IPS-15b (cell line): ENCODE measurements around the gene CYB5B.

Experiments used
- H3K27me3 ChIP-seq: one replicate; pipeline ENCODE4 v1.6.1; 2013; ENCODE audit warnings: low read length; ENCODE audit not compliant: control insufficient read depth, insufficient read depth
- H3K36me3 ChIP-seq: one replicate; pipeline ENCODE4 v1.6.1; 2013; ENCODE audit warnings: low read length; ENCODE audit not compliant: control insufficient read depth, insufficient read depth
- H3K4me1 ChIP-seq: one replicate; pipeline ENCODE4 v1.6.1; 2013; ENCODE audit warnings: mild to moderate bottlenecking, low read length; ENCODE audit not compliant: control insufficient read depth, insufficient read depth
- H3K4me3 ChIP-seq: one replicate; pipeline ENCODE4 v1.5.1; 2013; ENCODE audit warnings: low read depth, low read length
- H3K9ac ChIP-seq: one replicate; pipeline ENCODE4 v1.6.1; 2013; ENCODE audit warnings: low read depth, mild to moderate bottlenecking, low read length
- H3K9me3 ChIP-seq: one replicate; pipeline ENCODE4 v1.6.1; 2013; ENCODE audit warnings: mild to moderate bottlenecking, low read length; ENCODE audit not compliant: control insufficient read depth, insufficient read depth

CYB5B gene

GRCh38 chr16:69497876-69498596, 73.6 kb downstream of the CYB5B start:
- no peaks in the 10 kb centered on the region for H3K27me3 ChIP-seq
- no peaks in the 10 kb centered on the region for H3K36me3 ChIP-seq
- peaks cover 8% of the 10 kb centered on the region for H3K4me1 ChIP-seq
- no peaks in the 10 kb centered on the region for H3K9me3 ChIP-seq
- no peak overlapping the region for H3K9ac ChIP-seq
- H3K4me3 ChIP-seq: no peak overlapping the region

- peaks cover 8% of the 10 kb centered on the region for H3K4me1 ChIP-seq
- no peaks in the 10 kb centered on the region for H3K9me3 ChIP-seq
- H3K4me3 ChIP-seq: no peak overlapping the region
- no peaks in the 10 kb centered on the region for H3K36me3 ChIP-seq
- H3K9ac ChIP-seq: no peak overlapping the region
- H3K27me3 ChIP-seq: no peaks in the 10 kb centered on the region
Measured at GRCh38 chr16:69498926-69499325, 74.5 kb downstream of the CYB5B start.

GRCh38 chr16:69499541-69500230, 75.3 kb downstream of the CYB5B start:
- Histone ChIP-seq H3K9me3 (no peaks in the 10 kb centered on the region), H3K36me3 (no peaks in the 10 kb centered on the region), H3K4me3 (no peak overlapping the region), H3K4me1 (peaks cover 8% of the 10 kb centered on the region), H3K27me3 (no peaks in the 10 kb centered on the region), H3K9ac (no peak overlapping the region)

GRCh38 chr16:69500496-69500895, 76.1 kb downstream of the CYB5B start:
- no peaks in the 10 kb centered on the region for H3K9me3 ChIP-seq
- no peak overlapping the region for H3K9ac ChIP-seq
- peaks cover 8% of the 10 kb centered on the region for H3K4me1 ChIP-seq
- no peak overlapping the region for H3K4me3 ChIP-seq
- no peaks in the 10 kb centered on the region for H3K27me3 ChIP-seq
- H3K36me3 ChIP-seq: no peaks in the 10 kb centered on the region

GRCh38 chr16:69501956-69502745, 77.7 kb downstream of the CYB5B start:
- Histone ChIP-seq H3K9me3 (no peaks in the 10 kb centered on the region), H3K27me3 (no peaks in the 10 kb centered on the region), H3K4me3 (no peak overlapping the region), H3K4me1 (peaks cover 8% of the 10 kb centered on the region), H3K36me3 (no peaks in the 10 kb centered on the region), H3K9ac (no peak overlapping the region)

GRCh38 chr16:69503244-69503643, 78.8 kb downstream of the CYB5B start:
- no peaks in the 10 kb centered on the region for H3K27me3 ChIP-seq
- H3K9ac ChIP-seq: no peak overlapping the region
- H3K4me3 ChIP-seq: no peak overlapping the region
- H3K9me3 ChIP-seq: no peaks in the 10 kb centered on the region
- no peaks in the 10 kb centered on the region for H3K36me3 ChIP-seq
- peaks cover 2% of the 10 kb centered on the region for H3K4me1 ChIP-seq

- H3K9ac ChIP-seq: no peak overlapping the region
- H3K27me3 ChIP-seq: no peaks in the 10 kb centered on the region
- H3K9me3 ChIP-seq: no peaks in the 10 kb centered on the region
- H3K36me3 ChIP-seq: no peaks in the 10 kb centered on the region
- H3K4me1 ChIP-seq: no peaks in the 10 kb centered on the region
- H3K4me3 ChIP-seq: no peak overlapping the region
Measured at GRCh38 chr16:69508033-69508755, 83.8 kb downstream of the CYB5B start.

- Histone ChIP-seq H3K4me1 (no peaks in the 10 kb centered on the region), H3K27me3 (no peaks in the 10 kb centered on the region), H3K4me3 (no peak overlapping the region), H3K9ac (no peak overlapping the region), H3K36me3 (no peaks in the 10 kb centered on the region), H3K9me3 (no peaks in the 10 kb centered on the region)
Measured at GRCh38 chr16:69509125-69509524, 84.7 kb downstream of the CYB5B start.

- Histone ChIP-seq H3K4me1 (no peaks in the 10 kb centered on the region), H3K9me3 (no peaks in the 10 kb centered on the region), H3K9ac (no peak overlapping the region), H3K4me3 (no peak overlapping the region), H3K27me3 (no peaks in the 10 kb centered on the region), H3K36me3 (no peaks in the 10 kb centered on the region)
Measured at GRCh38 chr16:69511651-69512050, 87.2 kb downstream of the CYB5B start.

GRCh38 chr16:69513180-69513966, 89.0 kb downstream of the CYB5B start:
- Histone ChIP-seq H3K4me1 (no peaks in the 10 kb centered on the region), H3K9me3 (no peaks in the 10 kb centered on the region), H3K9ac (no peak overlapping the region), H3K4me3 (no peak overlapping the region), H3K27me3 (no peaks in the 10 kb centered on the region), H3K36me3 (no peaks in the 10 kb centered on the region)

GRCh38 chr16:69514356-69514755, 89.9 kb downstream of the CYB5B start:
- Histone ChIP-seq H3K4me1 (no peaks in the 10 kb centered on the region), H3K9ac (no peak overlapping the region), H3K4me3 (no peak overlapping the region)

More at GRCh38 chr16:69514356-69514755, 89.9 kb downstream of the CYB5B start:
- Histone ChIP-seq H3K36me3 (no peaks in the 10 kb centered on the region), H3K27me3 (no peaks in the 10 kb centered on the region), H3K9me3 (no peaks in the 10 kb centered on the region)
